NCI-H2227 (cell line): ENCODE data around the gene CYP1A2.
"Not testable (repeated sequence)": the region's sequence is repeated elsewhere in the genome, so short reads cannot be mapped to it uniquely, and the experiment has no call there.

Experiments
- DNase-seq: peaks from one replicate; lab custom pipeline; 2025; ENCODE audit not compliant: unreplicated experiment; lab: John Stamatoyannopoulos, UW

CYP1A2 gene

GRCh38 chr15:74735305-74735704 lies 13.3 kb upstream of the CYP1A2 start:
- no peak for DNase-seq

GRCh38 chr15:74738239-74738638 lies 10.4 kb upstream of the CYP1A2 start:
- not testable (repeated sequence) for DNase-seq

DNA sequence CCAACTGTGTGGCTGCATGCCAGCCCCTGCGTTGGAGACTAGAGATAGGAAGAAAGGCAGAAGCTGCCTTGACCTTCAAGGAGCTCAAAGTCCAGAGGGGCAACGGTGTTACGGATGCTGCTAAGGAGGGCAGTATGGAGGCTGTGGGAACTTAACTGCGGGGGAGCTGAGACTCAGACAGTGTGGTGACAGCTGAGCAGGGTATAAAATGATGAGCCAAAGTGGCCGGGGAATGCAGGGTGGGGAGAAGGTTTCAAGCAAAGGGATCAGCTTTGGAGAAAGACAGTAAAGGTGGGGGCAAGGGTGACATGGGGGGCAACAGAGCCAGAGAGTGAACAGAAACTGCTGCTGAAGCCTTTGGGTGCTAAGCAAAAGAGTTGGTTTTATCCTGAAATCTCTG lies 6.2 kb upstream of the CYP1A2 start:
- DNase-seq = no peak

- DNase-seq = no peak
These were observed 2.3 kb upstream of the CYP1A2 start for GRCh38 chr15:74746389-74746788.

DNA sequence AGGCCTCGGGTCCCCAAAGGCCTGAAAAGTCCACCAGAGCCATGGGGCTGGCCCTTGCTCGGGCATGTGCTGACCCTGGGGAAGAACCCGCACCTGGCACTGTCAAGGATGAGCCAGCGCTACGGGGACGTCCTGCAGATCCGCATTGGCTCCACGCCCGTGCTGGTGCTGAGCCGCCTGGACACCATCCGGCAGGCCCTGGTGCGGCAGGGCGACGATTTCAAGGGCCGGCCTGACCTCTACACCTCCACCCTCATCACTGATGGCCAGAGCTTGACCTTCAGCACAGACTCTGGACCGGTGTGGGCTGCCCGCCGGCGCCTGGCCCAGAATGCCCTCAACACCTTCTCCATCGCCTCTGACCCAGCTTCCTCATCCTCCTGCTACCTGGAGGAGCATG lies 1.2 kb downstream of the CYP1A2 start:
- DNase-seq = no peak

DNA sequence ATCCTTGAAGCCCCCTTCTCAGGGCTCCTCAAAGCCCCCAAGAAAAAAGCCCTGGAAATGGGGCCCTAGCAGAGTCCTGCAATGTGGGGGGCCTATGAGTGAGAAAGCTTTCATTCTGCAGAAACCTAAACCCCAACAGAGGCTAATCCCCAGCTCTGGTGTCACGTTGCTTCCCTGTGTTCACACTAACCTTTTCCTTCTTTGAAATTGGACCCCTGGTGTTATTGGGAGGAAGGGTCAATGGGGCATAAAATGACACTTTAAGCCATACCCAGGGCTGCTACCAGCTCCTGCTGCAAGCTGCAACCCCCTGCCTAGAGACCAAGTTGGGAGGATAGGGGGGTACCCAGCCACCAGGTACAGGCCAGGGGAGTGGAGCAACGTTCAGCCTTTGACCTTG lies 2.1 kb downstream of the CYP1A2 start:
- no peak for DNase-seq

- no peak for DNase-seq
These were observed 3.4 kb downstream of the CYP1A2 start for GRCh38 chr15:74752011-74752410.

DNA sequence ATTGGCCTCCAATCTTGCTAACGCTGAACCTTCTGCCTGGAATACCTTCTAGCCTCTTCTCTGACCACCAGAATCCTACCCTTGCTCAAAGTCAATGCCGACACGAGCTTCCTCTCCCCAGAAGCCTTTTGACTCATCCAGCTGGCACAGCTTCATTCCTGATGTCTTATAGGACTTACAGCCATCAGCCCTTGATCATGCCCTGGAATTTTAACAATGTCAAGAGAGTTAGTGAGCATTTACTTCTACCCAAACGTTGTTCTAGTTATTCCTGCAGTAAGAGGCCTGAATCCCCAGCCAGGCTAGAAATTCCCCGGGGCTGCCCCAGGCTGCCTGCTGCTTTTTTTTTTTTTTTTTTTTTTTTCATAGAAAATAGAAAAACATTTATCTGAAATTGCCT lies 3.9 kb downstream of the CYP1A2 start:
- no peak for DNase-seq

- DNase-seq = no peak
These were observed 6.1 kb downstream of the CYP1A2 start for GRCh38 chr15:74754593-74755215.

- no peak for DNase-seq
These were observed 10.1 kb downstream of the CYP1A2 start for GRCh38 chr15:74758736-74759135.

DNA sequence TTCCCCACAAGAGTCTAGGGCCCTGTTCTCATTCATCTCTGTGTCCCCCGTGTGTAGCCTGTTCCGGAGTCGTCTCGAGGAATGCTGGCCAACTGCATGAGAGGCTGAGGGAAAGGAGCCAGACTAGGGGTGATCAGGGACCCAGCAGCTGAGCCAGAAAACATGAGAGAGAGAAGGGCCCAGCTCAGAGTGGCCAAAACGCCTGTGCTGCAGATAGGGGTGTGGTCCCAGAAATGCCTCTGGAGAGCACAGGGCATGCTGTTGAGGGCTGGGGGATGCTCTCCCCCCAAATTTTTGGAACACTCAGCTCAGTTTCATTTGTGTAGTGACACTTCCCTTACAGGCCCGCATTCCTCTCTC lies 14.1 kb downstream of the CYP1A2 start:
- no peak for DNase-seq

- no peak for DNase-seq
These were observed 14.8 kb downstream of the CYP1A2 start for GRCh38 chr15:74763416-74763815.

DNA sequence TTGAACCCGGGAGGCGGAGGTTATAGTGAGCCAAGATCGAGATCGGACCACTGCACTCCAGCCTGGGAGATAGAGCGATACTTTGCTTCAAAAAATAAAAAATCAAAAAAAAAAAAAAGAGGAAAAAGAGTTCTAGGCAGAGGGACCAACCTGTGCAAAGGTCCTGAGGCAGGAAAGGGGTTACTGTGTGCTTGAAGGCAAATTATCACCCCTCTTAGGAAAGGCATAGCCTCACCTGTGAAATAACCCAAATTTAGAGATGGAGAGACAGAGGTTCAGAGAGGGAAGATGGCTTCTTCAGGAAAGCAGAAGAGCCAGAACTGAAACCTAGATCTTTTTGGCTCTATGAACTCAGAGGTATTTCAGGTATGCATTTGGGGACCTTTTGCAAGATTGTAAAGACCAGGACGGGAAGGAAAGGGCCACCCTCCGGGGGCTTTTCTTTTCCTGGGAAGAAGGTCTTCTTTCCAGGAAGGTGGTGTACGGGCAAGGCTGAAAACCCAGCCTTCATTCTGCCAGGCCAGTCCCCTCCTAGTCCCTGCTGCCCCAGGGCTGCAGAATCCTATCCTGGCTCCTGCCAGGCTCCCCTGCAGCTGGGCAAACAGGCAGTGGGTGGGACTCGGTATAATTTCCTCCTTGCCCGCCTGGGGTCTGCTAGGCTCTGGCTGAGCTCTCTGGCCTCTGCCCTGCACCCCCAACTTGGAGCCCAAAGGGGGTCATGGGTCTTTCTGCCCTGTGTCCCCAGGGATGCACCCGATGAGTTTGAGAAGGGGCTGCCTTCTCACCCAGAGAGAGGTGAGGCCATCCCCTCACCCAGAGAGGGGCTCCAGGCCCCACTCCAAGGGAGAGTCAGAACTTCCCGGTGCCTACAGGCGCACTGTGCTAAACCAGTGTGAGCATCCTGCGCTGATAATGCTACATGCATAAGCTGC lies 18.8 kb downstream of the CYP1A2 start:
- no peak for DNase-seq

DNA sequence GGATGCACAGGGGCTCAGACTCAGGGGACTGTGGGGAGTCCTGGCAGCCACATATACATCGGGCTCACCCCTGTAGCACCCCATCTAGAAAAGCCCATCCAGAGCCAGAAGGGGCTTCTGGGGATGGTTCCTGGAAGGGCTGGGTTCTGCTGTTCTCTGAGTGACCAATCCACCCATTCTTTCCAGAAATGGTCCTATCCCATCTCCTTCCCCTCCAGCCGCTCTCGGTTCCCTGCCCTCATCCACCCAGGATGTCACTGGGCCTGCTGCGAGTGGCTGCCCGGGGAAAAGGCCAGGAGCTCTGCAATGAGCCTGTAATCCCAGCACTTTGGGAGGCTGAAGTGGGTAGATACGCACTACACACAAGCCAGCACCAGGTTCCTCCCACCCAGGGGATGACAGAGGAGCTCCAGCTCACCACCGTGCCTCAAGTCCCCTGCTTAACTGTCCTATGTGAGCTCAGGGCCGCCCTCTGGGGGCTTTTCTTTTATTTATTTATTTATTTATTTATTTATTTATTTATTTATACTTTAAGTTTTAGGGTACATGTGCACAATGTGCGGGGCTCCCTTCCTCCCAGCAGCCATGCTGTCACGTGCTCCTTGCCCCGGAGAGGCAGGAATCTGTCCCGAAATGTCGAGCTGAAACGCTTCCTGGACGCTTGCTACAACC lies 19.6 kb downstream of the CYP1A2 start:
- no peak for DNase-seq

- peak; percentile 59 for DNase-seq
These were observed 20.2 kb downstream of the CYP1A2 start for GRCh38 chr15:74768771-74769342.

DNA sequence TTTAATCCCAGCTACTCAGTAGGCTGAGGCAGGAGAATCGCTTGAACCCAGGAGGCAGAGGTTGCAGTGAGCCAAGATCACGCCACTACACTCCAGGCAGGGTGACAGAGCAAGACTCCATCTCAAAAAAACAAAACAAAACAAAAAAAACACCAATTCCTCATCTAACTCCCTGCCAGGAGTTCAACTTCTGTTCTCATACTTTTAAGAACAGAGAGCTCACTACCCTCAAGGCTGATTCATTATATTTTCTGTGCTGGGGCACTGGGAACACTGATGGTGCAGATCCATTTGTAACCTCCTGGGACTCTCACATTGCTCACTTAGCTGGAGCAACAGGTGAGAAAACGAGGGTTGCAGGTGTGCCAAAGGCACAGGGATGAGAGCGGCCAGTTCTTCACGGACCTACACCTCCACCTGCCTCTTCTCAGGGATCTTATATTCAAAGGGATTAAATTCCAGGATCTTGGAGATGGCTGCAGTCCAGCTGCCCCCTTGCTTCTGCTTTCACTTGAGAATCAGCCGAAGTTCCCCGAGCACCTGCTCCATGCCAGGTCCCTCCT lies 20.9 kb downstream of the CYP1A2 start:
- no peak for DNase-seq

- no peak for DNase-seq
These were observed 21.7 kb downstream of the CYP1A2 start for GRCh38 chr15:74770211-74770903.

DNA sequence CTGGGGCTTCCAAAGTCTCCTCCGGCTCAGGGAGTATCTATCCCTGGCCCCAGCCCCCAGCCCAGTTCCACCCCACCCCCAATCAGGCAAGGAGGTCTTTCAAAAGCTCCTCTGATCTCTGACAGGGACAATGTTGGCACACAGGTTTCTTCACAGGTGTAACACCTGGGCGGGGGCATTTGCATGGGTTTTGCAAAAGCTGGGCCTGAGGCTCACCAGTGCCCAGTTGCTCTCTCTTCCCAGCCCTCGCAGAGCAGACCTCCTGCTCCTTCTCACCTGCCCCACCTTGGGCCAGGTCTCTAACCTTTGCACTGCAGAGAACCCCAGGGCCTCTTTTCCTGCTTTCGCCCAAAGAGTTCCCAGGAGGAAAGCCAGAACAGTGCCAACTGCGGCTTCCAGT lies 24.7 kb downstream of the CYP1A2 start:
- no peak for DNase-seq

- DNase-seq = no peak
These were observed 25.1 kb downstream of the CYP1A2 start for GRCh38 chr15:74773731-74774252.

DNA sequence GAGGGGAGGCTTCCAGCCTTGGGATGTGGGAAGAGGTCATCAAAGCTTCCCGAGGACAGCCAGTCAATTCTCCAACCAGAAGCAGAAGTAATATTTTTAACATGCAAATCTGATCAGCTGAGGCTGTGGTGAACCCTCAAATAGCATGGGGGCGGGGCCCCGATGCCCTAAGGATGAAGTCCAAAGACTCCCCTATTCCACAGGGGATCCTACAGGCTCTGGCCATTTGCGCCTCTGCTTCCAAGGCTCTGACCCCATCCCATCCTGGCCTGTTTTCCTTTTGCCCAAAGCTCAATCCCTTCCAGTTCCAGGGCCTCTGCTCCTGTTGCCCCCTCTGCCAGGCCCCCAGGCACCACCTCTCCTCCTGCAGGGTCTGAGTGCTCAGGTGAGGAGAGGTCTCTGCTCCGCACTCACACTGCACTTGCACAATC lies 26.5 kb downstream of the CYP1A2 start:
- DNase-seq = no peak
